GM21423 (cell line): ENCODE results near the gene LRMDA.

Source experiments
- ATAC-seq: cut with Tn5 transposase; IDR thresholded peaks from one replicate; pipeline ENCODE4 v1.9.1; 2021; ENCODE audit warnings: mild to moderate bottlenecking, moderate library complexity; ENCODE audit not compliant: unreplicated experiment

The LRMDA gene

DNA sequence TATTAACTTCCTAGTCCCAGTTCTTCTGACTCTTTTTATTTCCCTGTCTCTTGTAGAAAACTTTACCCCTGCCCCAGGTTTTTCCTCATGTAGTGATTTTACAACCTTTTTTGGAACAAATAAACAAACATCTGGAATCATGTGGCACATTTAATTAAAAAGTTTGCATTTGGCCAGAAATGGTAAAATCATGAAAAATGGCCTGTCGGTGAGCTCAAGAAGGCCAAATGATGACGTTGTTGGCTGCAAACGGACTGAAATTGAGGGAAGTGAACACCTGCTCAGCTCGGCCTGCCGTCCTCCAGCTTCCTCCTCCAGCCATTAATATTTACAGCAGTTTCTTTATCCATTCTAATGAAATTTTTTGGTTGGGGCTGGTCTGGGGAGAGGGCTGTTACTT, 902.8 kb downstream of the LRMDA start:
- ATAC-seq = no peak

DNA sequence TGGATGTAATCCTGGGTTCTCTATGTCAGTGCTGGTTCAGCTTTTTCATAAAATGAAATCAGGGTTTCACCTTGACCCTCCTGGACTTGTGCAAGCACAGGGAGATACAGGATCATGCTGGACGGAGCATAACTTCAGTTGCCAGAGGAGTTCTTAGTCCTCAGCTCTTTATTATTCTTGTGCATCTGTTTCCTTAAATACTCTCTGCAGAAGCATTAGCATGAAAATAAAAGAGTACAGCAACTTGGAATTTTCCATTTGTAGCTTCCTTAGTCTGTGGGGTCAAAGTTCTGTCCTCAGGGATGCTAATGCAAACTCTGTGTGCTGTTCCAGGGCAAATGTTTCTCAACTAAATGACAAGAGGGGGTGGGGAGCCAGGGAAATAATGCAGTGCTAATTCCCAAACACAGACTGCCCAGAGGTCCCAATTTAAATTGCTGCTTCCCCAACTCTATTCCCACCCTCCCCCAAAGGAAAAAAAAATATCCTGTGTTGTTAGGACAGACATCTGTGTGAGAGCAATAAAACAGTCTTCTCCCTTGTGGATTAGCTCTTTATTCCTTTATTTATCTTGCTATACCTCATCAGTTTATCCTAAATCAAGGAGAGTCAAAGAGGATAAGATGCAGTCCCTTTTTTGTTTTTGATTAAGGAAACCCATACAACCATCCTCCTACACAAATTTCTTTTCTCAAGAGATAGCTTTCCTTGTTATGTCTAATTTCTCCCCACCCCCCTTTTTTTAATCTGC, 905.0 kb downstream of the LRMDA start:
- no peak for ATAC-seq

DNA sequence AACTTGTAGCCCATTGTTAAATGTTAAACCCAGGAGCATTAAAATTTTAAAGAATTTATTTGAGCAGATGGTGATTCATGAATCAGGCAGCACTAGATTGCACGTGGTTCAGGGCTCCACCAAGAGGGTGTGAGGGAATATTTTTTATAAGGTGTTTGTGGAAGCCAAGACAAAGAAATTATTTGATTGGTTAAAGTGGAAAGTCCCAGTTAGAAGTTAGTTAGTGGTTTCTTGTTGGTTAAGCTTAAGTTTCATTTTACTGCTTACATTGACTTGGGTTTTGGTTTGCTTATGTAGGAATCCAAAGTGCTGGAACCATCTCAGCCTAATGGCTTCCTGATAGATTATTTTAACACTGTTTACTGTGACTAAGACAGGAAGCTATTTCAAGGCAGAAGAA, 906.2 kb downstream of the LRMDA start:
- no peak for ATAC-seq

DNA sequence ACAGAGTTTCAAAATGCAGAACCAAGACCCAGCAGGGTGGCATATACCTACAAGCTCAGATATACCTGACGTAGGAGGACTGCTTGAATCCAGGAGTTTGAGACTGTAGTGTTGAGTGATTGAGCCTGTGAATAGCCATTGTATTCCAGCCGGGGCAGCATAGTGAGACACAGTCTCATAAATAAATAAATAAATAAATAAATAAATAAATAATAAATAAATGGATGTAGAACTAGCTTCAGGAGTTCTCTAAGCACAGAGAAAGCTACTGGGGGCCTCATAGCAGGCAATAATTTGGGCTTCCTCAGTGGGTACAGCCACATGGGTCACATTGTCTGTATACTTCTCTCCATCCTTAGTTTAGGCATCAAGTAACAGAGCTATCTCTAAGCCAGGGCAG, 906.8 kb downstream of the LRMDA start:
- ATAC-seq = no peak

GRCh38 chr10:76341740-76342139, 910.3 kb downstream of the LRMDA start:
- no peak for ATAC-seq

DNA sequence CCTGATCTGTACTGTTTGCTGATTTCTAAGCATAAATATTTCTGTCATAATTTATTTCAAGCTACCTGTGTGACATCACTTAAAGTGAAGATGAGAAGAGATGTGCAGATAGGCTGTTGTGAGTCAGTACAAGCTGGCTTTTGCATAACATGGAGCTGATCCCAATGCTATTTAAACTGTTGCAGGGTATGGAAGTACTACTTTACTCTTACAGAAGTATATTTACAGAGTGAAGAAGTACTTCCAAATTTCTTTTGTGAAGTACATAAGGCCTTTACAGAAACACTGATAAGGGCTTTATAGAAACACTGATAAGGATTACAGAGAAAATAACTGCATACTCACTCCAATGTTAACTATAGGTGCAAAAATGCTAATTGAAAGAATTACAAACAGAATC, 911.6 kb downstream of the LRMDA start:
- no peak for ATAC-seq

GRCh38 chr10:76347832-76348231, 916.4 kb downstream of the LRMDA start:
- no peak for ATAC-seq

GRCh38 chr10:76350583-76350982, 919.2 kb downstream of the LRMDA start:
- no peak for ATAC-seq

DNA sequence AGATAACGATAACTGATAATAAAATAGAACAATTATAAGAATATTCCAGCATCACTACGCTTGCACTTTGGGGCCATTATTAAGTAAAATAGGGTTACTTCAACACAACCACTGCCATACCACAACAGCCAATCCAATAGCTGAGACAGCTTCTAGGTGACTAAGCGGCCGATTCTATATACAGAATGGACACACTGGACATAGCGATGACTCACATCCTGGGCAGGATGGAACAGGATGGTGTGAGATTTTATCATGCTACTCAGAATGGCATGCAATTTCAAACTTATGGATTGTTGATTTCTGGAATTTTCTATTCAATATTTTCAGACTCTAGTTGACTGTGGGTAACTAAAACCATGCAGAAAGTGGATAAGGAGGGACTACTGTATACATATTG, 920.9 kb downstream of the LRMDA start:
- no peak for ATAC-seq

DNA sequence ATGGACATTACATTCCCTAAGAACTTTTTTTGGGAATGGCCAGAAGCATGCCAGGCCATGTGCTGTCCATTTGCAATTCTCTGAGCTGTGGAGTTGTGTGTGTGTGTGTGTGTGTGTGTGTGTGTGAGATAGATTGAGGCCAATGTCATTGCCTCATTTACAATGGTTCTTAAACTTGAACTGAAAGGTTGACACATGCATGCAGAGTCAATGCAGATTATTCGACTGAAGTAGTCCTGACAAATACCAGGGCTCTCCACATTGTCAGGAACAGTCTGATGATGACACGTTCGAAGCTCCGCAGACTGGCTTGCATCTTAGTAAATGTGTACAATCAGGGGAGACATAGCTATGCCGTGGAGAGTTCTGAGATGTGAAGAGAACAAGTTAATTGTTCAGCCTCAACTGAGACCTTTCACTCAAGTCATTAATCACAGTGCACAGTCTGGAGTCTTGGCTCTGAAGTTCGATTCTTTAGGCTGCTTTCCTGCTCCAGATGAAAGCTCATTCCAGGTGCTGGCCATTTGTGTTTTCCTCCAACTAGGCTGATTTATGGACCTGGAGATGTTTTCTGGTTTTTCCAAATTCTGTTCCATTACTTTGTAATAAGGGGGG, 921.9 kb downstream of the LRMDA start:
- no peak for ATAC-seq

GRCh38 chr10:76354212-76354738, 922.9 kb downstream of the LRMDA start:
- no peak for ATAC-seq

GRCh38 chr10:76354921-76355320, 923.5 kb downstream of the LRMDA start:
- no peak for ATAC-seq

- no peak for ATAC-seq
Measured at GRCh38 chr10:76356557-76356956, 925.1 kb downstream of the LRMDA start.

DNA sequence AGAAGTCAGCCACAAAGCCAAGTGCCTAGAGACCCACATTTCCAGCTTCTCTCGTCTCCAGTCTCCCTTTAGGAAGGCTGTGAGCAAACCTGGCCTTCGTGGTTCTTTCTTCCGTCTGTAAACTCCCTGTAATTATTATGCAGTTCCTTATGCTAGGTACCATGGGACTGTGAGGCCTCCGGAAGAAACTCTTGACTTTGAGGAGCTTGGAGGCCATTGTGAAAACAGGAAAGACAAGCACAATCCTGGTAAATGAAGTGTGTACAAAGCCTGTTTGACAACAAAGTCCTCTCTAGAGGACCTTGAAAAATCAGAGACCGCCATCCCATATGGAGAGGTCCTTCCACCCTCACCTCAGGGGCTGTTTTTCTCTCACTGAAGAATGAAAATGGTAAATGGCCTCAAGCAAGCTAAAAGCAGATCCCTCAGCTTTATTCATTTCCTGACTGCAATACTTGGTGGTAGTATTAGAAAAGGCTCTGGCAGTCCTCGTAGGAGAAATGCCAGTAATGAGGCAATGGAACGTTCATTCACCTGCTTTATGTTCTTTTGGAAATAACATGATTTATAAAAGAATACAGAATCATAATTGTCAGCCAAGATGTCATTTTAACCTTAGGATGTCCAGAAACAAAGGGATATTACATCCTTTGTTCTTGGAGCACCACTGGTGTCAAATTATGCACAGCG, 926.4 kb downstream of the LRMDA start:
- ATAC-seq = no peak

DNA sequence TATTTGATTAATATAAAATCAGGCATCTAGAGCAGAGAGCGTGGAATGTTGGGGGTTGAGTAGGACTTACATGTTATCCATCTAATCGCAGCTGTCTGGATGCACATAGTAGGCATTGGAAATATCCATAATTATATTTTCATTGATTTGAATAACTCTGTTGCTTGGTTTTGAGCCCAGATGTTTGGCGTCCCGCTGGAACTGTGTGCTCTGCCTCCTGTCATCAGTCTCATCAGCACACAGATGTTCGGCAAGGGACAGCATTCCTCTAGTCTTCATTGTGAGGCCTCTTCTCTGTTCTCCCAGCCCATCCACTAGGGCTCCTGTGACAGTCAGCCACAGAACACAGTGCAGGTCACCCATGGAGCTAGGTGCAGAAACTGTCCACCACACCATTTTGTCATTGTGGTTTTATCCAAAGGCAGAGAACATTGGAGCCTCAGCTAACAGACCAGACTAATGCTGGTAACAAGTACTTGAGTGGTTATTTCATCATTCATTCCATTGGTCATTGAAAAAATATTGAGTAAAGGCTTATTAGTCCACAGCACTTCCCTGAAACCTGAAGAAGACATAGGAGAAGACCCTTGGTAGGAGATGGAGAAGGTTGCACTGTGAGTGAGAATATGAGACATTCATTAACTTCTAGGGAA, 927.4 kb downstream of the LRMDA start:
- ATAC-seq = no peak

GRCh38 chr10:76375761-76376160, 944.3 kb downstream of the LRMDA start:
- no peak for ATAC-seq

GRCh38 chr10:76382381-76382851, 951.0 kb downstream of the LRMDA start:
- ATAC-seq = no peak

GRCh38 chr10:76388321-76389023, 957.0 kb downstream of the LRMDA start:
- no peak for ATAC-seq

GRCh38 chr10:76393875-76394706, 962.7 kb downstream of the LRMDA start:
- ATAC-seq = no peak

- no peak for ATAC-seq
Measured at GRCh38 chr10:76394707-76395042, 963.3 kb downstream of the LRMDA start.
